Right atrium auricular region (tissue), 2 donors: ENCODE data around the gene NINJ2. TPM values are rescaled to one million over a fixed set of nuclear protein-coding genes. Genes with fewer than 3 reads are reported as not detected.
A peak's percentile ranks its signal among the peaks of the same experiment; 100 is the strongest.
"Not testable (repeated sequence)": the region's sequence is repeated elsewhere in the genome, so short reads cannot be mapped to it uniquely, and the experiment has no call there.

Experiments used
- DNase-seq: peaks from one replicate; pipeline ENCODE4 v3.0.0-alpha.2; 2019; ENCODE audit warnings: low spot score
- H3K27ac ChIP-seq, 2 donors: fragments of 200-600 bp; sonication (generic); 1 replicate in 1 of 2; 2 replicates in 1 of 2; pipeline ENCODE4 v1.5.1; 2016 to 2019
- H3K27me3 ChIP-seq, 2 donors: fragments of 200-600 bp; sonication (generic); one replicate each; pipeline versions ENCODE4 v1.5.1 to v1.6.0; 2017 to 2019
- H3K36me3 ChIP-seq: fragments of 200-600 bp; sonication (generic); one replicate; pipeline ENCODE4 v1.5.1; 2016
- H3K4me1 ChIP-seq, 2 donors: fragments of 200-600 bp; sonication (generic); one replicate each; pipeline versions ENCODE4 v1.5.1 to v1.6.0; 2017 to 2019
- H3K4me3 ChIP-seq, 2 donors: fragments of 200-600 bp; sonication (generic); 1 replicate in 1 of 2; 2 replicates in 1 of 2; pipeline ENCODE4 v1.5.1; 2017 to 2019; ENCODE audit warnings: mild to moderate bottlenecking in 1 of 2, moderate library complexity in 1 of 2
- H3K9me3 ChIP-seq, 2 donors: fragments of 200-600 bp; sonication (generic); one replicate each; pipeline ENCODE4 v1.5.1; 2019
- total RNA-seq, 2 donors: library from RNA; depleted of rRNA; stranded (reverse); fragments of >200 nt; gene quantifications; one replicate each; pipeline ENCODE4 v1.1.0, GENCODE V29; 2016
- TF ChIP-seq, protein P1 (sequence below), 2 donors: fragments of 200-600 bp; sonication (generic); IDR thresholded peaks; one replicate each; pipeline ENCODE4 v1.5.1; 2019; ENCODE audit warnings: antibody characterized with exemption in 2 of 2

The NINJ2 gene
- total RNA-seq, 2 donors from 2014 or later: 5.4 to 8.8 TPM

GRCh38 chr12:642633-643474 is 20.4 kb downstream of the NINJ2 start:
- no peaks in the 10 kb centered on the region for H3K9me3 ChIP-seq
- H3K36me3 ChIP-seq: no peaks in the 10 kb centered on the region
- no peaks in the 10 kb centered on the region for H3K27me3 ChIP-seq
- peak overlapping the region; percentile 97 to 99 for H3K27ac ChIP-seq
- TF ChIP-seq, protein P1, sequence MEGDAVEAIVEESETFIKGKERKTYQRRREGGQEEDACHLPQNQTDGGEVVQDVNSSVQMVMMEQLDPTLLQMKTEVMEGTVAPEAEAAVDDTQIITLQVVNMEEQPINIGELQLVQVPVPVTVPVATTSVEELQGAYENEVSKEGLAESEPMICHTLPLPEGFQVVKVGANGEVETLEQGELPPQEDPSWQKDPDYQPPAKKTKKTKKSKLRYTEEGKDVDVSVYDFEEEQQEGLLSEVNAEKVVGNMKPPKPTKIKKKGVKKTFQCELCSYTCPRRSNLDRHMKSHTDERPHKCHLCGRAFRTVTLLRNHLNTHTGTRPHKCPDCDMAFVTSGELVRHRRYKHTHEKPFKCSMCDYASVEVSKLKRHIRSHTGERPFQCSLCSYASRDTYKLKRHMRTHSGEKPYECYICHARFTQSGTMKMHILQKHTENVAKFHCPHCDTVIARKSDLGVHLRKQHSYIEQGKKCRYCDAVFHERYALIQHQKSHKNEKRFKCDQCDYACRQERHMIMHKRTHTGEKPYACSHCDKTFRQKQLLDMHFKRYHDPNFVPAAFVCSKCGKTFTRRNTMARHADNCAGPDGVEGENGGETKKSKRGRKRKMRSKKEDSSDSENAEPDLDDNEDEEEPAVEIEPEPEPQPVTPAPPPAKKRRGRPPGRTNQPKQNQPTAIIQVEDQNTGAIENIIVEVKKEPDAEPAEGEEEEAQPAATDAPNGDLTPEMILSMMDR (IDR thresholded peaks at IDR 0.05): peak in 1 of 2 donors; percentile 44
- peak overlapping the region; percentile 48 to 66 for H3K4me3 ChIP-seq
- H3K4me1 ChIP-seq: peaks cover 0 to 58% of the 10 kb centered on the region in 2 donors
- DNase-seq: no peak

- H3K27me3 ChIP-seq, H3K36me3 ChIP-seq, DNase-seq, H3K4me3 ChIP-seq, H3K9me3 ChIP-seq: not testable (repeated sequence)
- Histone ChIP-seq H3K4me1 (peaks cover 0 to 43% of the 10 kb centered on the region in 2 donors), H3K27ac (peak overlapping the region in 1 of 2 donors; percentile 99)
Observed at GRCh38 chr12:641321-641720, 21.9 kb downstream of the NINJ2 start.

GRCh38 chr12:640773-641172 is 22.5 kb downstream of the NINJ2 start:
- Histone ChIP-seq H3K9me3 (no peaks in the 10 kb centered on the region), H3K36me3 (no peaks in the 10 kb centered on the region), H3K27me3 (no peaks in the 10 kb centered on the region), H3K4me3 (no peak overlapping the region), H3K4me1 (peaks cover 0 to 38% of the 10 kb centered on the region in 2 donors), H3K27ac (peak overlapping the region; percentile 8 to 9)
- no peak for DNase-seq
- TF ChIP-seq, protein P1 (IDR thresholded peaks at IDR 0.05): no peak

DNA sequence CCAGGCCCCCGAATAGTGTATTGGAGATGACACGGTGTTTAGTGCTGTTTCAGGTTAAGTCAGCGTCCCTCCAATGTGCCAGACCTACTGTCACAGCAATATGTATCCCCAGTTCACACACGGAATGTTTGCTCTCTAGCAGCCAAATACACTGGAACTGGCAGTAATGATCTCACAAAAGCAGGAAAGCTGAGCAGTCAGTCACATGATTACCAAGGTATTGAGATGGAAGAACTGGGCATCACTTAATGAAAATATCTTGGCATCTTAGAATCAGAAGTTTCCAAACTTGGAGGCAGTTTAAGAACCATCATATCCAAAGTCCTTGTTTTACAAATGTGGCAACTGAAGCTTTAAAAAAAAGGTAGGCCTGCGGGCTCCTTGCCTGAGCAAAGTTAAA is 23.3 kb downstream of the NINJ2 start:
- H3K27ac ChIP-seq: peak overlapping the region; percentile 8 to 9

DNA sequence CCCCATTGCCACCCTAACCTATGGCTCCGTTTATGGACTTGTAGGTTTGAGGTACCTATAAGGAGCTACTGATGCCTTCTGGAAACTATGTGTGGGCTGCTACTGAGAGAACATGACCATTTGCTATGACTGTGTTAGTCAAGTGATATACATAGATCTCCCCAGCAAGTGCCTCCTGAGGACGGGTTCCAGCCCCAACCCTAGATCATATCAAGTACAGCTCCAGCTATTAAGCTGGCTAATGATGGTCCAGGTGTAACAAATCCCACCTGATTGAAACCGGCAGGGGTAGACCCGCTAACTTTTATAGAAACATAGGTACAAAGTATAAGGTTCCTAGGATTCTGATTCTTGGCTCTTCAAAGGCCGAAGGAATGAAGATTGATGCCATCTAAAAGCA is 23.7 kb downstream of the NINJ2 start:
- TF ChIP-seq, protein P1 (IDR thresholded peaks at IDR 0.05): no peak
- Histone ChIP-seq H3K36me3 (no peaks in the 10 kb centered on the region), H3K4me1 (peaks cover 0 to 25% of the 10 kb centered on the region in 2 donors), H3K27me3 (no peaks in the 10 kb centered on the region), H3K4me3 (no peak overlapping the region), H3K27ac (peak overlapping the region; percentile 8 to 9), H3K9me3 (no peaks in the 10 kb centered on the region)
- DNase-seq: no peak

More for the DNA sequence above, 23.3 kb downstream of the NINJ2 start:
- Histone ChIP-seq H3K9me3 (no peaks in the 10 kb centered on the region), H3K4me3 (no peak overlapping the region), H3K27me3 (no peaks in the 10 kb centered on the region), H3K36me3 (no peaks in the 10 kb centered on the region), H3K4me1 (peaks cover 0 to 30% of the 10 kb centered on the region in 2 donors)
- DNase-seq: no peak
- TF ChIP-seq, protein P1 (IDR thresholded peaks at IDR 0.05): no peak

DNA sequence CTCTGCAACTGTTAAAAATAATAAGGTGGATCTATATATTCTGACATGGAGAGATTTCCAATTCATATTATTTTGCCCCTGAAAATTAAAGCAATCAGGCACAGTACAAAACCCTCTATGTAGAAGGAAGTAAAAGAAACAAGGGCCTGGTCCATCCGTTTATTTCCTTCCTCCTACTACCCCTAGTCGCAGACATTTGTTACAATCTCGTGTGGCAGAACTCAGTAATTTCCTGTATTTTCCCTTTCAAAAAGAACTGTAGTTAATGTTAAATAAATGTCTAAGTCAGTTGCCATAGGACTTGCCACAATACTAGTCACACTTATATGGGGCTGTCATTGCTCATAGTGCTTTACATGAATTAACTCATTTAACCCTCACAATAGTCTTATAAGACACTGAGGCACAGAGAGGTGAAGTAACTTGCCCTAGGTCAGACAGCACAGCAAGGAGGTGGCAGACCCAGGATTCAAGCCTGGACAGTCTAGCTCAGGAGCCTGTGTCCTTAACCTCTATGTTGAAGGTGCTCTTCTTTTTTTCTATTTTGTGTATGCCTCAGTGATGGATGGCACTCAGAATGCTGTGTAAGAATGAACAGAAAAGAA is 24.2 kb downstream of the NINJ2 start:
- no peak for DNase-seq
- no peaks in the 10 kb centered on the region for H3K36me3 ChIP-seq
- no peaks in the 10 kb centered on the region for H3K27me3 ChIP-seq
- TF ChIP-seq, protein P1 (IDR thresholded peaks at IDR 0.05): no peak
- H3K27ac ChIP-seq: peak overlapping the region in 1 of 2 donors; percentile 9
- H3K4me1 ChIP-seq: peaks cover 0 to 20% of the 10 kb centered on the region in 2 donors
- H3K9me3 ChIP-seq: no peaks in the 10 kb centered on the region
- no peak overlapping the region for H3K4me3 ChIP-seq
